Calu3 (cell line): ENCODE measurements around the gene SH3BP2. TPM values are rescaled to one million over a fixed set of nuclear protein-coding genes. Genes with fewer than 3 reads are reported as not detected.

ENCODE experiments used
- BruUV-seq: library from RNA; stranded (reverse); fragments of 400-500 nt; replicated peaks from 2 replicates; lab custom pipeline; 2021; lab: Mats Ljungman, UMichigan
- CTCF ChIA-PET: fragments of 300-600 bp; sonication (Branson Sonifier 250); formaldehyde crosslinking; loops from one replicate; lab custom pipeline; 2022; ENCODE audit warnings: antibody characterized with exemption; lab: Charles Lee
- DNase-seq: peaks from one replicate; pipeline ENCODE4 v3.0.0; 2022
- H3K27ac Mint-ChIP-seq: one replicate; pipeline ENCODE4 v1.8.0; 2022; ENCODE audit warnings: mixed read lengths; ENCODE audit not compliant: unreplicated experiment
- H3K27me3 Mint-ChIP-seq: one replicate; pipeline ENCODE4 v1.8.0; 2022; ENCODE audit warnings: mixed read lengths; ENCODE audit not compliant: unreplicated experiment
- H3K36me3 Mint-ChIP-seq: one replicate; pipeline ENCODE4 v1.8.0; 2022; ENCODE audit warnings: mild to moderate bottlenecking, moderate library complexity, mixed read lengths; ENCODE audit not compliant: insufficient read depth, unreplicated experiment
- H3K4me1 Mint-ChIP-seq: one replicate; pipeline ENCODE4 v1.8.0; 2022; ENCODE audit warnings: mild to moderate bottlenecking, low read depth, mixed read lengths; ENCODE audit not compliant: unreplicated experiment
- H3K4me3 Mint-ChIP-seq: one replicate; pipeline ENCODE4 v1.8.0; 2022; ENCODE audit warnings: mild to moderate bottlenecking, low read depth, moderate library complexity, mixed read lengths; ENCODE audit not compliant: unreplicated experiment
- H3K9me3 Mint-ChIP-seq: one replicate; pipeline ENCODE4 v1.8.0; 2022; ENCODE audit warnings: low read depth, mixed read lengths; ENCODE audit not compliant: unreplicated experiment
- CTCF ChIP-seq: fragments of 200-600 bp; IDR thresholded peaks from one replicate; pipeline ENCODE4 v1.8.0; 2022; ENCODE audit warnings: antibody characterized with exemption; ENCODE audit not compliant: unreplicated experiment
- intact Hi-C: fragments of 100-400 bp; cut with micrococcal nuclease; formaldehyde crosslinking; loops from one replicate; pipeline ENCODE4 v1.10.0; 2022; ENCODE audit not compliant: unreplicated experiment
- total RNA-seq: library from RNA; stranded (reverse); gene quantifications from 2 replicates; pipeline ENCODE4 v1.2.3, GENCODE V29; 2022

The SH3BP2 gene
- total RNA-seq, 1 experiment from 2014 or later = 22.7 TPM

GRCh38 chr4:2783790-2784189 lies 9.1 kb upstream of the SH3BP2 start:
- no peak for TF ChIP-seq CTCF
- Mint-ChIP-seq H3K4me1 (no peaks in the 10 kb centered on the region), H3K4me3 (no peak overlapping the region), H3K27me3 (peaks cover 12% of the 10 kb centered on the region), H3K9me3 (no peaks in the 10 kb centered on the region), H3K27ac (no peak overlapping the region), H3K36me3 (no peaks in the 10 kb centered on the region)
- BruUV-seq = no TSS peak
- intact Hi-C loops = no loop called here
- no peak for DNase-seq
- CTCF ChIA-PET = interaction anchor here (0.6 kb wide), 1 partner anchor 19 kb away, joined by 3 read pairs; no protein-coding TSS in a partner anchor

- no peak for DNase-seq
- H3K4me3 Mint-ChIP-seq = no peak overlapping the region
- peaks cover 12% of the 10 kb centered on the region for H3K27me3 Mint-ChIP-seq
- BruUV-seq = no TSS peak
- CTCF ChIA-PET = interaction anchor here (0.7 kb wide), 1 partner anchor 29 kb away, joined by 7 read pairs; no protein-coding TSS in a partner anchor
- H3K27ac Mint-ChIP-seq = no peak overlapping the region
- H3K4me1 Mint-ChIP-seq = no peaks in the 10 kb centered on the region
- TF ChIP-seq CTCF = no peak
- intact Hi-C loops = no loop called here
- H3K36me3 Mint-ChIP-seq = no peaks in the 10 kb centered on the region
- no peaks in the 10 kb centered on the region for H3K9me3 Mint-ChIP-seq
These were observed 7.3 kb upstream of the SH3BP2 start for GRCh38 chr4:2785613-2786012.

- BruUV-seq = no TSS peak
These were observed 6.7 kb upstream of the SH3BP2 start for GRCh38 chr4:2786152-2786671.

GRCh38 chr4:2786794-2787229 lies 6.1 kb upstream of the SH3BP2 start:
- no peak for DNase-seq
- no peak overlapping the region for H3K4me3 Mint-ChIP-seq
- H3K4me1 Mint-ChIP-seq = peaks cover 4% of the 10 kb centered on the region
- H3K9me3 Mint-ChIP-seq = no peaks in the 10 kb centered on the region
- no peak overlapping the region for H3K27ac Mint-ChIP-seq
- CTCF ChIA-PET = no interaction called here
- no peaks in the 10 kb centered on the region for H3K36me3 Mint-ChIP-seq
- no TSS peak for BruUV-seq
- no peak for TF ChIP-seq CTCF
- intact Hi-C loops = no loop called here
- peaks cover 8% of the 10 kb centered on the region for H3K27me3 Mint-ChIP-seq

More at GRCh38 chr4:2786152-2786671, 6.7 kb upstream of the SH3BP2 start:
- Mint-ChIP-seq H3K36me3 (no peaks in the 10 kb centered on the region), H3K4me3 (no peak overlapping the region), H3K27ac (no peak overlapping the region), H3K4me1 (no peaks in the 10 kb centered on the region), H3K27me3 (peaks cover 12% of the 10 kb centered on the region), H3K9me3 (no peaks in the 10 kb centered on the region)
- DNase-seq = no peak
- CTCF ChIA-PET = no interaction called here
- intact Hi-C loops = no loop called here
- no peak for TF ChIP-seq CTCF
